ENCODE results near the gene BICC1. TPM values are rescaled to one million over a fixed set of nuclear protein-coding genes. Genes with fewer than 3 reads are reported as not detected.

Gene BICC1
- total RNA-seq, 1 experiment from 2014 or later, result 0.57 TPM

- H3K56ac ChIP-seq (ENCODE audit: insufficient read length, low read depth, low read length), result no peak overlapping the region
- Mint-ChIP-seq H3K9me3 (no peaks in the 10 kb centered on the region), H3K27me3 (ENCODE audit: low read depth) (no peaks in the 10 kb centered on the region), H3K4me3 (no peak overlapping the region), H3K27ac (no peak overlapping the region; a peak in 1 of 7 replicates), H3K36me3 (ENCODE audit: insufficient read depth in 1 of 3, low read depth in 3 of 3) (no peaks in the 10 kb centered on the region), H3K4me1 (peaks cover 0 to 4% of the 10 kb centered on the region in 2 experiments; a peak in 2 of 4 replicates)
- H2BK5ac ChIP-seq (ENCODE audit: insufficient read length, low read length), result no peak overlapping the region
- no peak overlapping the region for H3K18ac ChIP-seq (ENCODE audit: insufficient read length, low read depth, low read length)
- H3K79me2 ChIP-seq (ENCODE audit: insufficient read depth, low read length), result no peaks in the 10 kb centered on the region
- H2AFZ ChIP-seq (ENCODE audit: low read length), result no peak overlapping the region
- no peak overlapping the region for H2BK20ac ChIP-seq (ENCODE audit: low read depth, low read length, poor library complexity, severe bottlenecking)
- H3K4me2 ChIP-seq (ENCODE audit: insufficient read depth, insufficient read length, low read length), result no peak overlapping the region
- no peak overlapping the region for H3K9ac ChIP-seq (ENCODE audit: extremely low read depth, insufficient read length, low read length)
- no peak overlapping the region for H4K91ac ChIP-seq (ENCODE audit: insufficient read length, low read depth, low read length)
- DNase-seq, result no peak
- no peaks in the 10 kb centered on the region for H3K9me3 ChIP-seq (ENCODE audit: control insufficient read depth, low read depth, low read length)
- H3K27me3 ChIP-seq (ENCODE audit: insufficient read depth, low read length), result no peaks in the 10 kb centered on the region
- H4K5ac ChIP-seq (ENCODE audit: insufficient read length, low read depth, low read length), result no peak overlapping the region
- H3K79me1 ChIP-seq (ENCODE audit: insufficient read depth, low read depth, low read length, poor library complexity, severe bottlenecking), result no peaks in the 10 kb centered on the region
- H3K4me1 ChIP-seq (ENCODE audit: insufficient read depth, low read length), result no peaks in the 10 kb centered on the region; the same call in 1 of the 2 replicates
- H2BK12ac ChIP-seq (ENCODE audit: insufficient read length, low read depth, low read length), result no peak overlapping the region
- H3K23ac ChIP-seq (ENCODE audit: insufficient read length, low read depth, low read length), result no peak overlapping the region
- H4K20me1 ChIP-seq (ENCODE audit: control insufficient read depth, insufficient read depth, insufficient read length), result no peaks in the 10 kb centered on the region
- H3K14ac ChIP-seq (ENCODE audit: insufficient read depth, low read length), result no peak overlapping the region
- no CpG with 5 or more reads among the region's 3 CpGs for WGBS (ENCODE audit: extremely low coverage, insufficient read length, low lambda C conversion rate)
- no peak overlapping the region for H4K8ac ChIP-seq (replicated peaks; ENCODE audit: insufficient read length, low read depth, low read length)
- H2AK5ac ChIP-seq (ENCODE audit: insufficient read length, low read length), result no peak overlapping the region
- TF ChIP-seq CTCF (conservative IDR thresholded peaks at IDR 0.05), result no peak
- no peak overlapping the region for H3T11ph ChIP-seq (ENCODE audit: low read length)
- H3K27ac ChIP-seq (ENCODE audit: insufficient read length, low read depth, low read length), result no peak overlapping the region
- no peaks in the 10 kb centered on the region for H3K23me2 ChIP-seq (ENCODE audit: insufficient read length, low read depth, low read length, poor library complexity, severe bottlenecking)
- no peak overlapping the region for H2BK15ac ChIP-seq (ENCODE audit: low read depth, low read length)
- H3K4ac ChIP-seq (ENCODE audit: low read depth, low read length), result no peak overlapping the region
- H2BK120ac ChIP-seq (ENCODE audit: low read depth, low read length, poor library complexity, severe bottlenecking), result no peak overlapping the region
Observed at GRCh38 chr10:58576751-58577436, 64.2 kb downstream of the BICC1 start.

Data from H9 (cell line).